VCaP (cell line): Measurements from ENCODE around the gene MICU2.
"Not testable (repeated sequence)": the region's sequence is repeated elsewhere in the genome, so short reads cannot be mapped to it uniquely, and the experiment has no call there.

Source experiments
- H3K27ac ChIP-seq: fragments of 450-650 bp; 2 replicates; pipeline ENCODE4 v1.5.1; 2017
- CTCF ChIP-seq: fragments of 450-650 bp; conservative IDR thresholded peaks from 2 replicates; pipeline ENCODE4 v1.5.1; 2017; ENCODE audit warnings: mild to moderate bottlenecking, moderate library complexity

MICU2 gene

GRCh38 chr13:21557995-21558394 is 46.0 kb downstream of the MICU2 start:
- peak overlapping the region; percentile 28 for H3K27ac ChIP-seq
- peak; percentile 76 for TF ChIP-seq CTCF

GRCh38 chr13:21556051-21556450 is 47.9 kb downstream of the MICU2 start:
- TF ChIP-seq CTCF, result no peak

GRCh38 chr13:21553261-21553660 is 50.7 kb downstream of the MICU2 start:
- H3K27ac ChIP-seq, result not testable (repeated sequence)

More at GRCh38 chr13:21556051-21556450, 47.9 kb downstream of the MICU2 start:
- H3K27ac ChIP-seq, result no peak overlapping the region

GRCh38 chr13:21550918-21551317 is 53.1 kb downstream of the MICU2 start:
- no peak for TF ChIP-seq CTCF
- H3K27ac ChIP-seq, result no peak overlapping the region

- no peak for TF ChIP-seq CTCF
- no peak overlapping the region for H3K27ac ChIP-seq
These were observed 54.3 kb downstream of the MICU2 start for GRCh38 chr13:21549633-21550032.

GRCh38 chr13:21548577-21548976 is 55.4 kb downstream of the MICU2 start:
- no peak for TF ChIP-seq CTCF
- H3K27ac ChIP-seq, result no peak overlapping the region

- no peak overlapping the region for H3K27ac ChIP-seq
- no peak for TF ChIP-seq CTCF
These were observed 57.6 kb downstream of the MICU2 start for GRCh38 chr13:21546372-21546771.

- TF ChIP-seq CTCF, result no peak
- H3K27ac ChIP-seq, result no peak overlapping the region
These were observed 59.5 kb downstream of the MICU2 start for GRCh38 chr13:21544515-21544914.
